G401 (cell line): ENCODE measurements around the gene OSBPL2. TPM values are rescaled to one million over a fixed set of nuclear protein-coding genes. Genes with fewer than 3 reads are reported as not detected.

Experiments used
- DNase-seq: peaks from one replicate; pipeline ENCODE4 v3.0.0-alpha.2; 2015; ENCODE audit warnings: low spot score
- in situ Hi-C: cut with HindIII; loops from 2 replicates; pipeline ENCODE4 v1.10.0; 2016; ENCODE audit warnings: low sequenced_read_pairs, mixed read lengths
- total RNA-seq: library from RNA; depleted of rRNA; stranded (reverse); fragments of >200 nt; shearing (Covaris generic); gene quantifications from 2 replicates; pipeline ENCODE4 v1.2.3, GENCODE V29; 2014

OSBPL2 gene
- total RNA-seq, 1 experiment from 2014 or later = 19.6 TPM

- peak; percentile 54 for DNase-seq
- in situ Hi-C loops = no loop called here
Observed at GRCh38 chr20:62244644-62245108, 6.4 kb downstream of the OSBPL2 start.

GRCh38 chr20:62245911-62246280, 7.6 kb downstream of the OSBPL2 start:
- DNase-seq = peak; percentile 49
- in situ Hi-C loops = no loop called here

- no peak for DNase-seq
- in situ Hi-C loops = no loop called here
Observed at GRCh38 chr20:62246431-62246830, 8.1 kb downstream of the OSBPL2 start.

GRCh38 chr20:62246872-62247652, 8.7 kb downstream of the OSBPL2 start:
- in situ Hi-C loops = no loop called here
- peak; percentile 95 for DNase-seq

- in situ Hi-C loops = no loop called here
Observed at GRCh38 chr20:62248890-62249560, 10.7 kb downstream of the OSBPL2 start.

GRCh38 chr20:62252342-62252966, 14.1 kb downstream of the OSBPL2 start:
- in situ Hi-C loops = no loop called here
- DNase-seq = no peak

More at GRCh38 chr20:62248890-62249560, 10.7 kb downstream of the OSBPL2 start:
- no peak for DNase-seq

GRCh38 chr20:62253398-62253797, 15.1 kb downstream of the OSBPL2 start:
- in situ Hi-C loops = no loop called here

GRCh38 chr20:62254021-62254724, 15.9 kb downstream of the OSBPL2 start:
- in situ Hi-C loops = no loop called here
- no peak for DNase-seq

More at GRCh38 chr20:62253398-62253797, 15.1 kb downstream of the OSBPL2 start:
- DNase-seq = no peak

- no peak for DNase-seq
- in situ Hi-C loops = no loop called here
Observed at GRCh38 chr20:62255976-62256375, 17.7 kb downstream of the OSBPL2 start.

GRCh38 chr20:62258499-62259293, 20.4 kb downstream of the OSBPL2 start:
- peak; percentile 82 for DNase-seq
- in situ Hi-C loops = no loop called here

GRCh38 chr20:62259294-62259565, 20.9 kb downstream of the OSBPL2 start:
- DNase-seq = no peak
- in situ Hi-C loops = no loop called here

- DNase-seq = no peak
- in situ Hi-C loops = no loop called here
Observed at GRCh38 chr20:62262064-62262463, 23.7 kb downstream of the OSBPL2 start.

- in situ Hi-C loops = no loop called here
Observed at GRCh38 chr20:62263396-62263795, 25.1 kb downstream of the OSBPL2 start.

GRCh38 chr20:62265365-62265764, 27.0 kb downstream of the OSBPL2 start:
- DNase-seq = no peak
- in situ Hi-C loops = no loop called here

More at GRCh38 chr20:62263396-62263795, 25.1 kb downstream of the OSBPL2 start:
- no peak for DNase-seq

- in situ Hi-C loops = no loop called here
- no peak for DNase-seq
Observed at GRCh38 chr20:62266340-62266739, 28.0 kb downstream of the OSBPL2 start.

- in situ Hi-C loops = no loop called here
- DNase-seq = no peak
Observed at GRCh38 chr20:62266851-62267250, 28.5 kb downstream of the OSBPL2 start.

- peak; percentile 60 for DNase-seq
- in situ Hi-C loops = no loop called here
Observed at GRCh38 chr20:62267543-62267942, 29.2 kb downstream of the OSBPL2 start.

GRCh38 chr20:62268228-62268900, 30.0 kb downstream of the OSBPL2 start:
- in situ Hi-C loops = no loop called here
- no peak for DNase-seq
